ENCODE measurements around the gene FGD4.

Gene FGD4

DNA sequence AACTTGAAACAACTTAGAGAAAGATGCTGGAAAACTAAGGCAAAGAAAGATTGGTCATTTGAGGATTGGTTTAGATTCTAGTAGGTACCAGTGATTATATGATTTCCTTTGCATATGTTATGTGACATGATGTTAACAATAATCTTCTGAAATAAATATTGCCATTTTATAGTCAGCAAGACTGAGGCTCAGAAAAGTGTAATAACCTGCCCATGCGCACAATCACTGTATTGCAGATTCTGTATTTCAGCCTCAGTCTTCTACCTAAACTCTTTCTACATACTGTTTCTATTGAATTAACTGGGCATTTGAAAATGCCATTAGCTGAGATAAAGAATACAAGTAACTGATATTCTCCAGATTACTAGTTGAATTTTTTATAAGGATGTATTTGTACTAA, 61.3 kb downstream of the FGD4 start:
- DNase-seq = no peak

DNA sequence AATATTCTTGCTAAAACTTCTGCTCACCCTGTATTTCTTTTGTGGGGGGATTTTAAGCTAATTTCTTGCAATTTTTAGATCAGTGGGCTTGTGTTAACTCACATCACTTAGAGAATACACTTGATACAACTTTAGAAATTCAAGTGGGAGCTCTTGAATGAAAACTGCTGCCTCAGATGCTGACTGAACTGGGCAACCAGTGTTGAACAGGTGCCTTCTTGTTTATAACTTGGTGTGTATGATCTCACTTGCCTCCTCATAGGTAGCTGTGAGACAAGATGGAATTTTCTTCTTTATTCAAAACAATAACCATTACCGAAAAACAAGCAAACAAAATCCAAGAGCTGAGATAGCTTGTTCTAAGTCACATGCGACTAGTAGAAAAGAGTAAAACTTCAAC, 63.5 kb downstream of the FGD4 start:
- no peak for DNase-seq

DNA sequence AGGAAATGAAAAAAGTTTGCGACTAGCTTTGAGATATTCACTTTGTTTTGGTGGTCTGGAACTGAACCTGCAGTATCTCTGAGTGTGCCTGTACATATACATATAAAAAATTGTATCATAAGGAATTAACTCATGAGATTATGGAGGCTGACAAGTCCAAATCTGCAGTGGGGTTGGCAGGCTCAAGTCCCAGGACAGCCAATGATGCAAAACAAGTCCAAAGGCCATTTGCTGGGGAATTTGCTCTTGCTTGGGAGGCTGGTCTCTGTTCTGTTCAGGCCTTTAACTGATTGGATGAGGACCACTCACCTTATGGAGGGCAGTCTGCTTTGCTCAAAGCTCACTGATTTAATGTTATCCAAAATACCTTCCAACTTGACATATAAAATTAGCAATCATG, 66.8 kb downstream of the FGD4 start:
- no peak for DNase-seq

DNA sequence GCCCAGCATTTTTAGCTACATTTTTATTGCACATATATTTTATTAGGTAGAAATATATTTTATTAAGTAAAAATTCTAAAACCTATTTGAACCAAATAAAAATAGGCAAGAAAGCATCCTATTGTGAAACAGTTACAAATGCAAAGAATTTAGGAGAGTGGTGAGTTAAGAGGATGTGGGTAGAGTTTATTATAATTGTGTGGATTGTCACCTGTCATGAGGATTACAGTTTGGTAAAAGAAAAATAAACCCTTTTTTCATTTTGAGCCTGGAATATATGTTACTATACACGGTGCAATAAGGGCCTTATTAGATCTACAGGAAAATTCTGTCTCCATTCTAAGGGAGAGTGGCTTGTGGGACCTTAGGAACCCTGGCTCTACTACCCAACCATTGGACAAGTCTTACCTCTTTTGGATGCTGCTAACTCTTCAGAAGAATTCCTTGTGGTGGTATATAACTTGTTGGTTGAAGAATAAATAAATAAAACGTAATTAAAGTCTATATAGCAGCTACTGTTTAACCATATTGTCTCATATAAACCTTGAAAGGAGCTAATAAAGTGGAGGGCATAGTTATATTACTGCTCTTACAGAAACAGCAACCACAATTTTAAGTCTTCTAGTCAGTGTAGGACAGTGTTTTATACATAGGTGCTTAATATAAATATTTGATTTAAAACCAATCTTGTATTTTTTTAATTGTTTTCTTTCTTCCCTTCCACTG, 67.8 kb downstream of the FGD4 start:
- DNase-seq = no peak

DNA sequence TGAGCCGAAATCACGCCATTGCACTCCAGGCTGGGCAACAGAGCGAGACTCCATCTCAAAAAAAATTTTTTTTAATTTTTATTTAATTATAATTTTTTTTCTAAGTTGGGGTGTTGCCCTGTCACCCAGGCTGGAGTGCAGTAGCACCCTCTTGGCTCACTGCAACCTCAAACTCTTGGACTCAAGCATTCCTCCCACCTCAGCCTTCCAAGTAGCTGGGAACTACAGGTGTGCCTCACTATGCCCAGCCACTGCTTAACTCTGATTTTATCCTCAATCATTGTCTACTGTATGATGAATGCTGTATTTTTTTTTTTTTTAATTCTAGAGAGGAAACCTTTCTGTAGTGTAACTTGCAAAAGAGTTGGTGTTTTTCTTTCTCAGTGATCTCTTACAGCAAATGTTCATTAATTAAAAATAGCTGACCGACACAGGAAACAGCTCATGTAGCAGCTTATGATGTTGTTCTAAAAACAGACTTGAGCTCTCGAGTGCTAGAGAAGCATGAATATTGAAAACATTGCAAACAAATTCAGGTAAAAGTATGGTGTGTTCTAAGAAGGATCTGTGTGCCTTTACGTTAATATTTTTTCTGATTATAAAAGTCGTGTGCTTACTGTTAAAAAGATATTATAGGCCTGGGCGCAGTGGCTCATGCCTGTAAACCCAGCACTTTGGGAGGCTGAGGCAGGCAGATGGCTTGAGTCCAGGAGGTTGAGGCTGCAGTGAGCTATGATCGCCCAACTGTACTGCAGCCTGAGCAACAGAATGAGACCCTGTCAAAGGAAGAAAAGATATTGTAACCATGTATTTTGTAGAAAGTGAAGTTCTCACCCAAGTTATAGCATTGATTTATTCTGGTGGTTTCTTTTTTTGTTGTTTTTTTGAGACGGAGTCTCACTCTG, 68.9 kb downstream of the FGD4 start:
- DNase-seq = no peak

DNA sequence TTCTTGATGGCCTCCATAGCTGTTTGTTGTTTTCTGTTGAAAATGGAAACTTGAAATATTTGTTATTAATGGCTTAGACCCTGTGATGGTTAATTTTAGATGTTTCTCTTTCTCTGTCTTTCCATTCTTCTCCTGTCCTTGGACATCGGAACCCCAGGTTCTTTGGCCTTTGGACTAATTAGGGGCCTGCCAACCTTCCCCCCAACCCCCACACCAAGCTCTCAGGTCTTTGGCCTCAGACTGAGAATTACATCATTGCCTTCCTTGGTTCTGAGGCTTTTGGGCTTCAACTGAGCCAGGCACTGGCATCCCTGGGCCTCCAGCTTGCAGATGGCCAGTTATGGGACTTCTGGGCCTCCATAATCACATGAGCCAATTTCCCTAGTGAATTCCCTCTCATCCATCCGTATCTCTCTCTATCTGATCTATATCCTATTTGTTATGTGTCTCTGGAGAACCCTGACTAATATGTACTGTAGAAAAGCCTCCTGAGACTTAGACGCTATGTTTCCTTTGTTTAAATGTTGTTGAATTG, 71.6 kb downstream of the FGD4 start:
- DNase-seq = no peak

DNA sequence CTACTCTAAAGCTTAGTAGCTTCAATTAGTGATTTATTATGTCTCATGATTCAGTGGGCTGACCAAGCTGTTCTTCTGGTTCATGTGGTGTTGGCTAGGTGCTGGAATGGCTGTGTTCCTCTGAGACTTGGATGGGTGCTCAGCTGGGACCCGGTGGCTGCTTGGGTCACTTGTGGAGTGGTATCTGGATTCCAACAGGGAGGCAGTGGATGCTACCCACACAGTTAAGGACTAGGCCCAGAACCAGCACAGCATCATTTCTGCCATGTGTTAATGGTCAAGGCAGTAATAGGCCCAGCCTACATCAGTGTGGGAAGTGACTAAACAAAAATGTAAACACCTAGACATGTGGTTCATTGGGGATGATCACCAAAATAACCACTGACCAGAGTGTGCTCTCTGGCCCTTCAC, 72.2 kb downstream of the FGD4 start:
- DNase-seq = no peak

DNA sequence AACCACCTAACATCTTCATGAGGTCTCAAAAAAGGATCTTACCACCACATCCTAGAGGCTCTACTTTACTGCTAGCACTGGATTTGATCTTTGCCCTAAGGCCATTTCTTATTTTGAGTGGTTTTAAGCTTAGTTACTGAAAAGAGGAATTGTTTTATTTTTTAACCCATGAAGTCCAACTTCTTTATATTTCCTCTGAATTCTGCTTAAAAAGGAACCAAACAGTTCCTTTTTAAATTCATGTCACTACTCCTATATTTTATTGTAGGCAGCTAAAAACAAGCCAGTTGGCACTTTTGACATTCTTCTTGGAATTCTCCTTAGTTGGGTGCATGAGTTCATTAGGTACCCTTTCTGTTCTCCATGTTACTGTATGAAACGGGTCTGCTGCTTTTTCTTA, 76.4 kb downstream of the FGD4 start:
- DNase-seq = no peak

DNA sequence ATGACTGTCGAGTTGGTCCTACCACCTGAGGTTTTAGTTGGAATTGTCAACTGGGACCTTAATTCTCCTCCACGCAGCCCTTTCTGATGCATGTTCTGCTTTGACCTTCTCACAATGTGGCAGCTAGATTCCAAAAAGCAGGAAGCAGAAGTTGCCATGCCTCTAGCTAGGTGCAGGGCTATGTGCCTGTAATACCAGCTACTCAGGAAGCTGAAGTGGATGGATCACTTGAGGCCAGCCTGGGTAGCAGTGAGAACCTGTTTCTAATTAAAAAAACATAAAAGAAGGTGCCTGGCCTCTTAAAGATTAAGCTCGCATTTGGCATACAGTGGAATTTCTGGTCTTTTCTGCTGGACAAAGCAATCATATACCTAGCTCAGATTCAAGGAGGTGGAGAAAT, 77.1 kb downstream of the FGD4 start:
- DNase-seq = no peak

DNA sequence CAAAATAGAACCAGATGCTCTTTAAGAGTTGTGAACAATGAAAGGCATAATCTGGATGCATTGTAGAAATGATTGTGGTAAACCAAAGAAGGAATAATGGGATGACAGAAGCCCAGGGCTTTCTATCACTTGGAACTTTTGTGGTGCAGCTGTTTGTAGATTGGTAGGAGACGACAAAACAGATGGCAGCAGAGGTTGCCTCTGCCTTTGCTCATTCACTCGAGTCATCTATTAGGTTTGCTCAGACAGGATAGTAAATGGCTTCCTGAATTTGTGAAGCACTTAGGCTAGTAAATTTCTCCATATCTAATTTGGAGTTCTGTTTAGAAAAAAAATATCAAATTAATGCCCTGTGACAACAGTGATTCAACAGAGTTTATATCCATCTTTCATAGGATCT, 78.4 kb downstream of the FGD4 start:
- no peak for DNase-seq

DNA sequence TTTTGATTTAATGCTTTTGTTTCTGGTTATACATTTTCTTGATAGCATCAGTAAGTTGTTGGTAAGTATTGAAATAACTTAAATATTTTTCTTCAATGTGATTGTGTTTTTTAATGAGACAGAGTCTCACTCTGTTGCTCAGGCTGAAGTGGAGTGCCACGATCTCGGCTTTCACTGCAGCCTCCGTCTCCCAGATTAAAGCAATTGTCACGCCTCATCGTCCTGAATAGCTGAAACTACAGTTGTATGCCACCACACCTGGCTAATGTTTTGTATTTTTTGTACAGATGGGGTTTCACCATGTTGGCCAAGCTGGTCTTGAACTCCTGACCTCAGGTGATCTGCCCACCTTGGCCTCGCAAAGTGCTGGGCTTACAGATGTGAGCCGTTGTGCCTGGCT, 78.8 kb downstream of the FGD4 start:
- no peak for DNase-seq

DNA sequence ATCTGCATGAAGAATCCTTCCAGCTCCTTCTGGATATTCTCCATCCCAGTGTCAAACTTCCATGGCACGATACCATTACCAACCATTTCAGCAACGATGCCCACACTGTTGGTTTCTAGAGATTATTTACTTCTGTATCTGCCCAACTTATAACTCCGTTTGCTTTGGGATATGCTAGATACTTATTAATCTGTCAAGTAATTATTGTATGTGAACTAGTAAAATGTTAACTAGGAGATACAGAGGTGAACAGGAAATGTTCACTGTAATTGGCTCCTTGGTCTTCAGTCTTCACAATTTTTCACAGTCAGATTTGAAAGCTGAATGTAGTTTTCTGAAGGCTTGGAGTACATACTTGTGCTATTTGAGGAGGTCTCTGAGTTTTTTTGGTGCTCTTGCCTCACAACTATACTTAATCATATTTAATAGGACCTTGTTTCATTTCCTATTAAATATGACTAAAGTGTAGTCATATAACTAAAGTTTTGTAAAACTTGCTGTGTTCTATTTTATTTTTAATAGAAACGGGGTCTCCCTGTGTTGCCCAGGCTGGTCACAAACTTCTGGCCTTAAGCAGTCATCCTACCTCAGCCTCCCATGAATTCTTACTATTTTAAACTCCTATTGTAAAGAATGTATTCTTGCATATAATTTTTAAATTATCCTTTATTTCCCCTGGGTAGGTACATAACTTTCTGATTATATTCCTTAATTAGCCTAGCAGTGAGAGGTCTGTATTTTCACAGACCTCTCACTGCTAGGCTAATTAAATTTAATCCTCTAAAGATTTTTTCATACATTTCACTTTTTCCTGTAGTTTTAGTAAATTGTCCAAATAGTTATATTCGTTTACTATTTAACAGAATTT, 79.7 kb downstream of the FGD4 start:
- DNase-seq = no peak

DNA sequence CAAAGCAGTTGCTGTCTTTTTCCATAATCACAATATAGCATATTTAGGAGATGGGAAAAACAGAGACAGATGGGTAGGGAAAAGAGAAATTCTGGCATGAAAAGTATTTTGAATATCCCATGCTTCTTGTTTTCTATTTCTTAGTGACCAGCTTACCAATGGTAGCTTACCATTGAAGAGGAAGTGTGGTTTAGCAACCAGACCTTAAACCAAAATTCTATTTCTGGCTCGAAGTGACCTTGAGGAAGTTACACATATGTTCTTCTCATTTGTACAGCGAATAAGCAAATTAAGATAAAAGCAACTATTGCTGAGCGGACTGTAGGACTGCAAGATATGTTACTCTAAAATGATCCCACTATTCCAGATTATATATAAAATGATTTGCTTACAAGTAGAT, 82.9 kb downstream of the FGD4 start:
- DNase-seq = no peak

DNA sequence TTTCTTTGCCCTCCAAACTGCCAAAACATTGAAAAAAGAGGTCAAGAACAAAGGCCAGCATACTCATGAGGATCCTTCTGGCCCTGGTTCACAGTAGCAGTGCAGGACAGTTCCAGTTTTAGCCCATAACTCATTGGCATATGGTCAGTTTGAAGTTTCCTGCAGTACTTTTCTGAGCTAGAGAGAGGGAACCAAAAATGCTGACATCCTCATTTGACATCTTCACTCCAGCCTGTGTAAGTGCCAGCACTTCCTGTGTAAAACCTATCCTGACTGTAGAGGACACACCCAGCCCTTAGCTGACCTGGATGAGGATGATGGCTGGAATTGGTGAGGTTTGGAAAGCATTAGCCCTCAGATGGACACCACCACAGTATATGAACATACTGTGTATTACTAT, 84.1 kb downstream of the FGD4 start:
- DNase-seq = no peak

DNA sequence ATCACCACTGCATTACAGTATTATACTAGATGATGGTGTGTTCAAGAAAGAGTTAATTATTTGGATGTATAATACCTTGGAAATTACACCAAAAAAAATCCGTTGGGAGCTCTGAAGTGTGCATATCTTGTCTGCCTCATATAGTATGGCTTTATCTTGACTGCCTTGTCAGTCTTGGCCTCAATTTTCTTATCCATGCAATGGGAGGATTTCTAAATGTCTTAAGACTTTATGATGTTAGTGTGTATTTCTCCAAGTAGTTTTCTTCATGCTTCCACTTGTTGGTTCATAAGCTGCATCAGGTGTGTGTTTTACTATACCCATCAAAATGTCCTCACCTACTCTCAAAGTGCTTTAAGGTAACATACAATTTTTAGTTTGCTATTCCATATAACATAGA, 84.6 kb downstream of the FGD4 start:
- no peak for DNase-seq

DNA sequence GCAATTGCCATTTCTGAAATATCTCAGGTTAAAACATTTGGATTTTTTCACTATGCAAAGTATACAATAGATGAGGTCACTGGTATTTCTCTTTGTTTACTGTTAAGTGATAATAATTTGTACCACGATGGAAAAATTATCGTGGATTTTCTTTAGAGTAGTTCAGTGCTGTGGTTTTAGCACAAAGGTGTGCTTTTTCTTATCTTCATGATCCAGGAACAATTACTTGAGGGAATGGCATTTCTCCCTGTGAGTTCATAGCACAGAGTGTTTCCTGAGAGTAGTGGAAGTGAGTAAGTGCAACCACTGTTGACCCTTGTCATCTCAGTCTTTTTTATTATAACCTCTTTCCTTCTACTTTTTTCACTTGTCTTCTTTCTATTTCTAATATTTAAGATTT, 86.8 kb downstream of the FGD4 start:
- DNase-seq = no peak

DNA sequence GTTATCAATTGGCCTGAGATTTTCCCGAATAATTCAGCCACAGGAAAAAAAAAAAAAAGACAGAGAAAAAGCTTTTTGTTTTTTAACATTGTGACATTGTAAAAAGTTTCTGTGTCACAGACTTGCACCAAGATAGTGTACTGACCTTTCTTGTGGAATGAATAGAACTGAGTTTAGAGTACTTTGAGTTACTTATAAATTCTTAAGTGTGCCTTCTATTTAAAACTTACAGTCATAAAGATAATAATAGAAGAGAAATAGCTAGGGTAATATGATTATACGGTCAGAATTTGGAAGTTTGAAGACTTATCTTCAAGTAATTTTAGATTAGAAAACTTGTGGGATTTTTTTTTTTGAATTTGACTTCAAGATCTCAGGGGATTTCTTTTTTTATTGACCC, 88.8 kb downstream of the FGD4 start:
- DNase-seq = no peak

DNA sequence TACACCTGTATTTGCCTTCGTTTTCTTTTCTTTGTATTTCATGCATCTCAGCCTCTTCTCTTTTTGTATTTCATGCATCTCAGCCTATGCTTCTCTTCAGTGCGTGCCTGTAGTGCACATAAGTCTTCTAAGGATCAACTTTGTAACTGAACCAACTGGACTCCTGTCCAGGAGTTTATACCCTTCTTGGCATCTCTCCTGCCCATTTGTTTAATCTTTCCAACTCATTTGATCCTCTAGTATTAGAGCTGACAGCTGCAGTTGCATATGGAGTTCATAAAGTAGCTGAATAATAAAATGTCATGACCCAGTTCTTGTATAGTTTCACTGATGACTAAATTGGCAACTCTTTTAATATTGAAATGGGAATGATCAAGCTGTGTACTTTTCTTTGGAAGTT, 89.7 kb downstream of the FGD4 start:
- no peak for DNase-seq

DNA sequence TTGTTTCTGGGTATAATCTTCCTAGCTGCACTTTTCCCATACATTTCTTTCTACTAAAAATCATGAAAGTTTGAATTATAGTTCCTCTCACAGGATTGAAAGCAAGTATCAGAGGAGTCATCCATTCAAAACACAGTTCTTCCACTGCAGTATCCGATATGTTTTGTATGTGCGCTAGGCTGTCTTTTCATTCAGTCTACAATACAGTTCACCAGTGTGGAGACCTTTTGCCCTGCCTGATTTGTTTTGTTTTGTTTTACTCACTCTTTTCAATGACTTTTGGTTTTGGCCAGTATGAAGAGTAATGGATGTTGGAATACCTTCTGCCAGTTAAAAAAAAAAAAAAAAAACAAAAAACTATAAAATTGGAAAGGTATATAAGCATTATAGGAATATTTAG, 91.4 kb downstream of the FGD4 start:
- DNase-seq = no peak

DNA sequence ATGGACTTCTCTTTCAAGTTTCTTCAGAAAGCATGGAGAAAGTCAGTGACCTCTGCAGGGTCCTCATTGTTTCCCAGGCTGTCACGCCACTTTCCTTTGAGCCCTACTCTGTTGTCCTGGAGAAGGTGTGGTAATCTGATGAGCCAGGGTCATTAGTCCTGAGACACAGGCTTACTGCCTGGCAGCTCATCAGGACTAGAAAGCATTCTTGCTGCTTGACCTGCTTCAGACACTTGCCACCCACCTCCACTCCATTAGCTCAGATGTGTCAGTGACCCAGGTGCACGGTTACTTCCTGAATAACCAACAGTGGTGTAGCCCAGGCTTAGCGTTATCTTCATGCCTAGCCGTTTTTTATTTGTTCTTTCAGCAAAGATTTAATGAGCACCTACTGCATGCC, 93.9 kb downstream of the FGD4 start:
- DNase-seq = no peak

DNA sequence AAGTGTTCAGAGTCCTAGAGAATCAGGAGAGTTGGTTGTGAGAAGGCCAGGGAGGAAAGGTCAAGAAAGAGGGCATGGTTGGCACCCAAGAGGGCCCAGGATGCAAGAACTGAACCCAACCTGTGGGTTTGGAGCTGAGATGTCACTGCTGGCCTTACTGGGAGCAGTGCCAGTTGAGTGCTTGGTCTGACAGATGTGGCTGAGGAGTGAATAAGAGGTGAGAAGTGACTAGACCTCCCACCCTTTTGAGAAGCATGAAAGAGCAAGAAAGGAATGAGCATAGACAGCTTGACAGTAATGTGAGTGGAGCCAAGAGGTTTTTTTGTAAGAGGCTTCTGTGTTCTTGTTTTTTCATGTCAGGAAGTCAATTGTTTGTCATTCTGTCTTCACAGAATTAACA, 95.3 kb downstream of the FGD4 start:
- no peak for DNase-seq

DNA sequence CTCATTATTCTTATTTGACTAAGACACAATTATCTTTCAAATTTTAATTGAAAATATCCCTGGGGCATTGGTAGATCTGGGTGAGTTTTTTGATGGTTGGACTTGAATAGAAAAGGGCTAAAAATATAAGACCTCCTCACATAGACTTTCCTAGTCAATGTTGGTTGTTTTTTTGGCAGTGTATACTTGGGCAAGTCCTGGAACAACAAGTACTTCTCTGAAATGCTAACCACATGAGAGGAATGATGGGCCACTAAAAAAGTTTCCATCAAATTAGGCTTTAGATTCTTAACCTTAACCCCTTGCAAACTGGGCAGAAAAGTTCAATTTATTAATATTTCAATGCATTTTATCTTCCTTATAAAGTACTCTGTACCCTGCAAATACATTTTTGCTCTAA, 97.6 kb downstream of the FGD4 start:
- DNase-seq = no peak

DNA sequence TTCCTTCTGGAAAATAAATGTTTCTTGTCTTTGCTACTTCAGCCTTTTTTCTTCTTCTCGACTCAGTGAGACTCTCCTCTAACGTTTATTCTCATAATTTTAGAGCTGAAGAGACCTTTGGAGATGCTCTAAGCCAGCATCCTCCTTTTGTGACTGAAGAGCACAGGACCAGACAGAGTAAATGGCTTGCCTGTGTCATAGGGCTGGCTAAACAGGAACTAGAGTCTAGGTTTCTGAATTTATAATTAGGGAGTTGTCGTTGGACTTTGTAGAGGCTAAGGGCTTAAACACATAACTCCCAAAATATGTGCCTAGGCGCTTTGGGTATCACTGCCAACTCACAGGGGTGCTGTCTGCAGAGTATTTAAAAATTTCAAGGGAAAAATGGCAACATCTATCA, 98.5 kb downstream of the FGD4 start:
- no peak for DNase-seq
